ENCODE results near the gene PADI2.

DNA sequence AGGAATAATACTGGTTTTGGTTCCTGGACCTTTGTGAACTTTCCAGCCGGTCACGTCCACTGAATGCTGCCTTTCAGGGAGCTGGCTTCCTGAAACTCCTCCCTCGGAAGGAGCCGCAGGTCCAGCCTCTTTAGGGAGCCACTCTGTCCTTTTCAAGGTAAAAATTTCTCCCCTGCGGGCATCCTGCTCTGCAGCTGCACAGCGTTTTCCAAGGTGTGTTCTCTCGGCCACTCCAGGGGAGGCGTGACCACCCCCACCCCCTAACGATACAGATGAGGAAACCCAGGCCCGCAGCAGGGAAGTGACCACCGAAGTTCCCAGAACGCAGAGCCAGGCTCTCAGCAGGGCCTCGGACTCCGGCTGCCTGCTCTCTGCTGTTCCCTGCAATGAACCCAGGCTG, 21.5 kb downstream of the PADI2 start:
- TF ChIP-seq, protein P1, sequence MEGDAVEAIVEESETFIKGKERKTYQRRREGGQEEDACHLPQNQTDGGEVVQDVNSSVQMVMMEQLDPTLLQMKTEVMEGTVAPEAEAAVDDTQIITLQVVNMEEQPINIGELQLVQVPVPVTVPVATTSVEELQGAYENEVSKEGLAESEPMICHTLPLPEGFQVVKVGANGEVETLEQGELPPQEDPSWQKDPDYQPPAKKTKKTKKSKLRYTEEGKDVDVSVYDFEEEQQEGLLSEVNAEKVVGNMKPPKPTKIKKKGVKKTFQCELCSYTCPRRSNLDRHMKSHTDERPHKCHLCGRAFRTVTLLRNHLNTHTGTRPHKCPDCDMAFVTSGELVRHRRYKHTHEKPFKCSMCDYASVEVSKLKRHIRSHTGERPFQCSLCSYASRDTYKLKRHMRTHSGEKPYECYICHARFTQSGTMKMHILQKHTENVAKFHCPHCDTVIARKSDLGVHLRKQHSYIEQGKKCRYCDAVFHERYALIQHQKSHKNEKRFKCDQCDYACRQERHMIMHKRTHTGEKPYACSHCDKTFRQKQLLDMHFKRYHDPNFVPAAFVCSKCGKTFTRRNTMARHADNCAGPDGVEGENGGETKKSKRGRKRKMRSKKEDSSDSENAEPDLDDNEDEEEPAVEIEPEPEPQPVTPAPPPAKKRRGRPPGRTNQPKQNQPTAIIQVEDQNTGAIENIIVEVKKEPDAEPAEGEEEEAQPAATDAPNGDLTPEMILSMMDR (IDR thresholded peaks at IDR 0.05), result no peak
- no peak for TF ChIP-seq POLR2AphosphoS5 (IDR thresholded peaks at IDR 0.05)

Data from upper lobe of left lung (tissue), 4 donors.